ENCODE data around the gene MVK.

DNA sequence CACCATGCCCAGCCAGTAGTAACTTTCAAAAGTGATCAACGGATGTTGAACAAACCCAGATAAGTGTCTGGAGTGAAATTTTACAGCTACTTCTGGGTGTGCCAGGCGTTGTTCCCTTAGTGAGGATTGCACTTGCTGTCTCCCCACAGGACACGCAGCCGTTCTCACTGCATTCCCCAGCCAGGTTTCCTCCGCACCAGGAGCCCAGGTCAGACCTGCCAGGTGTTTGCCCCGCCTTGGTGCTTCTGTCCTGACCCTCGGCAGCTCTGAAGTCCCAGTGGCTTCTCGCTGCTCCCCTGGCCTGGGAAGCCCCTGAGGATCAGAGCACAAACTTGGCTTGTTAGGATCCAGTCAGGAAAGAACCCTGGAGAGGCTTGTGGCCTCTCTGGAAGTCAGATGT, 36.5 kb upstream of the MVK start:
- TF ChIP-seq, protein P1, sequence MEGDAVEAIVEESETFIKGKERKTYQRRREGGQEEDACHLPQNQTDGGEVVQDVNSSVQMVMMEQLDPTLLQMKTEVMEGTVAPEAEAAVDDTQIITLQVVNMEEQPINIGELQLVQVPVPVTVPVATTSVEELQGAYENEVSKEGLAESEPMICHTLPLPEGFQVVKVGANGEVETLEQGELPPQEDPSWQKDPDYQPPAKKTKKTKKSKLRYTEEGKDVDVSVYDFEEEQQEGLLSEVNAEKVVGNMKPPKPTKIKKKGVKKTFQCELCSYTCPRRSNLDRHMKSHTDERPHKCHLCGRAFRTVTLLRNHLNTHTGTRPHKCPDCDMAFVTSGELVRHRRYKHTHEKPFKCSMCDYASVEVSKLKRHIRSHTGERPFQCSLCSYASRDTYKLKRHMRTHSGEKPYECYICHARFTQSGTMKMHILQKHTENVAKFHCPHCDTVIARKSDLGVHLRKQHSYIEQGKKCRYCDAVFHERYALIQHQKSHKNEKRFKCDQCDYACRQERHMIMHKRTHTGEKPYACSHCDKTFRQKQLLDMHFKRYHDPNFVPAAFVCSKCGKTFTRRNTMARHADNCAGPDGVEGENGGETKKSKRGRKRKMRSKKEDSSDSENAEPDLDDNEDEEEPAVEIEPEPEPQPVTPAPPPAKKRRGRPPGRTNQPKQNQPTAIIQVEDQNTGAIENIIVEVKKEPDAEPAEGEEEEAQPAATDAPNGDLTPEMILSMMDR (IDR thresholded peaks at IDR 0.05) = no peak
- no peak for TF ChIP-seq POLR2A (IDR thresholded peaks at IDR 0.05)

Data from right lobe of liver (tissue), 4 donors.